Limb (tissue), 2 donors: ENCODE results near the gene ENTPD2.
"Not testable (repeated sequence)": the region's sequence is repeated elsewhere in the genome, so short reads cannot be mapped to it uniquely, and the experiment has no call there.

Experiments used
- DNase-seq, 2 donors: peaks; one replicate each; pipeline ENCODE4 v3.0.0-alpha.2; 2016; ENCODE audit errors: extremely low spot score in 2 of 2

Gene ENTPD2

DNA sequence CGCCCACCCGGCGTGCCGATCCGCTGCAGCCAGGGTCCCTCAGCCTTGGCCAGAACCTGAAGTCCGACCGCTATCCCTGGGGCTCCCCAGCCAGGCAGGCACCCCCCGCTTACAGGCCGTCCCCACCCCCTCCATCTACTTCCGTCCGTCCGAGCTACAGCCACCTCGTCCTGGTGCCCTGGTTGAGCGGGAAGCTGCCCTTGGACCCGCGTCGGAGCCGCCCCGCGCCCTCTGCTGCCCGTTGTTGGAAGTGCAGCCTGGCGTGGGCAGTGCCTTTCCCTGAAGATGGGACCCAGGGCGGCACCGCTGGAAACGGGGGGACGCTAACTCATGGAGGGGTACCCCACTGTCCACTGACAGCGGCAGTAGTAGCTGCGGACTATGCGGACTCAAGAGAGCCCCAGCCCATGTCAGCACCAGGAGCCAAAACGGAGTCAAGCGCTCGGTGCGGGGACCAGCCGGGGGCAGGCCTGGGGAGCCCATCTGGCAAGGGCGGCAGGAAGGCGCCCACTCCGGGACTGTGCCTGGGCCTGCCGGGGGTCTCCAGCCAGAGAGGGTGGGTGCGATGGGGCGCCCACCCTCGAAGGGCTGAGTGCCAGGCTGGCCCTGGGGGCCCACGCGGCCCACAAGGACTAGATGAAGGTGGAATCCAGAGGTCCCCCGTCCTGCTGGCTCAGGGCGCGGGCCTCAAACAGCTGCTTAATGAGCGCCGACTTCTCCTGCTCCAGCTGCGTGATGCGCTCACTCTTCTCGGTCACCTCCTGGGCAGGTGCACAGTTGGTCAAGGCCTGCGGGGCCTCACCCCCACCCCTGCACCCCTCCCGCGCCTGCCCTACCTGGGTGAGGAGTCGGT, 10.4 kb upstream of the ENTPD2 start:
- DNase-seq = peak in 1 of 2 donors; percentile 82

DNA sequence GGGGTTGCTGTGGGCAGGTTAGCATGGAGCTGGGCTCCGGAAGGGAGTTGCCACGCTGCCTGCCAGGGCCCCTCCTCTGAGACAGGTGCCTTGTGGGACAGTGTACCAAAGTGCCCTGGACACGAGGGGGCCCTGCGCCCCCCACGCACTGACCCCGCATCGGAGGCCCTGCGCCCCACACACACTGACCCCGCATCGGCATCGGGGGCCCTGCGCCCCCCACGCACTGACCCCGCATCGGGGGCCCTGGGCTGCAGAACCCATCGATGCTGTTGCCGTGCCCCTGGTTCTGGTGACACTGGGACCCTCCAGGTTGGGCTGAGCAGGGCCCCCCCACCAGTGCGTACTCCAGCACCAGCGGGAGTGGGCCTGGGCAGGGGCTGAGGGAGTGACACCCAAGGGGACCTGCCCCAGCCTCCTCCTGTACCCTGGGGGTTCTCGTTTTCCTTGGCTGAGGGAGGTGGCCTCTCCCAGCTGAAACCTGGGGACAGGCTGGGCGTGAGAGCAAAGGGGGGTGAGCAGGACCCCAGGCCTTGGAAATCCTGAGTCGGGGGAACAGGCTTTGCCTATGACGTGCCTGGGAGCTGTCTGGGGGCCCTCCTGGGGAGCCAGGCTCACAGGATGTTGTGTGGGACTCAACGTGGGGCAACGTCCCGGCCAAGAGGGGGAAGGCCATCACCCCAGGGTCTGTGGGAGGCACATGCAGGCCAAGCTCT, 9.6 kb upstream of the ENTPD2 start:
- no peak for DNase-seq

DNA sequence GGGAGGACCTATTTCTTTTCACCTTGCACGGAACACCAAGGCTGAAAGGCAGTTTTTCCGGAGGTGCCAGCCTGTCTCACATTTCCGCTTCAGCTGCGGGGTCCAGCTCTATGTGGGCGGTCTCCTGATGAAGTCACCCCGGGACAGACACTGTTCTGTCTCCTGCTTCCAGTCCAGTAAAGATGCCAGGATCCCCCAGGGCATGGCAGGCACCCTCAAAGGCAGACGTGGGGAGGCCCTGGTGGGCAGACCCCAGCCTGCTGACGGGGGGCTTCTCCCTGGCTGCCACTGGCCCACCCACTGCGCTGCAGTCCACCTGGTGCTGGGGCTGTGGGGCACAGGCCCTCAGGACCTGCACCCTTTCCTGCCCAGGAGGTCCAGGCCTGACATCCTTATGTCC, 8.9 kb upstream of the ENTPD2 start:
- not testable (repeated sequence) for DNase-seq

DNA sequence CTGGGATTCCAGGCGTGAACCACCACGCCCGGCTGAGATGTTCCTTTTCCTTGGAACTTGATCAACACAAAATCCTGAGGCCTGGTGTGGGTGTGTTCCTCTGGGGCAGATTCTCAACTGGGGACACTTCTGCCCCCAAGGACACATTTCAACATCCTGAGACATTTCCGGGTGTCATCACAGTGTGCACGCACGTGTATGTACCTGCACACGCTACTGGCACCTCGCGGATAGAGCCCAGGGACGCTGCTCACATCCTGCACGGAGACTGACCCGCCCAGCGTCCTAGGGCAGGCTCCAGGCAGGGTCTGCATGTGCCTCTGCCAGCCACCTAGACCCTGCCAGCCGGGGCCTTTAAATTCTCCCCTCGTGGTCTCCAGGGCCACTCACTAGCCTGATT, 8.5 kb upstream of the ENTPD2 start:
- no peak for DNase-seq

DNA sequence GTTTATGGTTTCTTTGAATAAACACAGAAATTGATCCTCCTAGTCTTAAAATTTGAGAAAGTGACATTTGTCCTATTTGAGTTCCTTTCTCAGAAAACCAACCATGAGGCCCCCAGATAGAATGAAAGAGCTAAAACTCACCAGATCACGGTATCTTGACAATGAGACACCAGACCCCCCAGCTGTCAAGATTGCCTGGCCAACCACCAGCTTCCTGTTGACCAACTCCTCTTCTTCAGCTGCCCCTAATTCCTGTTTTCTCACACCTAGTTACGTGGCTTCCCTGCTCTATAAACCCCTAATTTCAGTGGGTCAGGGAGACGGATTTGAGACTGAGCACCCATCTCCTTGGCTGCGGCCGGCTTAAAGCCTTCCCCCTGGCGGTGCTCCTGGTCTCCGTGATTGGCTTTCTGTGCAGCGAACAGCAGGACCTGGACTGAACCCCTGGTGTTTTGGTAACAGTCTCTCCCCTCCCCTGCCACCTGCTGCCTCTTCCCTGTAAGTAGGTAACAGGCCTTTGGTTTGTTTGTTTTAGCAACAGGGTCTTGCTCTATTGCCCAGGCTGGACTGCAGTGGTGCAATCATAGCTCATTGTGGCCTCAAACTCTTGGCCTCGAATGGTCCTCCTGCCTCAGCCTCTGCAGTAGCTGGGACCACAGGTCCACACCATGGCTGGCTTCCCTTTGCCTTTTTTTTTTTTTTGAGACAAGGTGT, 4.8 kb upstream of the ENTPD2 start:
- no peak for DNase-seq

DNA sequence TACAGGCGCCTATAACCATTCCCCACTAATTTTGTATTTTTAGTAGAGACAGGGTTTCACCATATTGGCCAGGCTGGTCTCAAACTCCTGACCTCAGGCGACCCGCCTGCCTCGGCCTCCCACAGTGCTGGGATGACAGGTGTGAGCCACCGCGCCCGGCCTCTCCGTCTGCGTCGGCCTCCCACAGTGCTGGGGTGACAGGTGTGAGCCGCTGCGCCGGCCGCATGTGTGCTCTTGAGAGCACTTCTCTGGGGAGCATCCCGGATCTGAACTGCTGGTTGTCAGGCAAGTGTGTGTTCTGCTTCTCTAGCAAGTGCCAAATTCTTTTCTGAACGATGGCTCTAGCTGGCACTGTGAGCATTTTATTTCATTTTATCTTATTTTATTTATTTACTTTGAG, 3.7 kb upstream of the ENTPD2 start:
- no peak for DNase-seq

DNA sequence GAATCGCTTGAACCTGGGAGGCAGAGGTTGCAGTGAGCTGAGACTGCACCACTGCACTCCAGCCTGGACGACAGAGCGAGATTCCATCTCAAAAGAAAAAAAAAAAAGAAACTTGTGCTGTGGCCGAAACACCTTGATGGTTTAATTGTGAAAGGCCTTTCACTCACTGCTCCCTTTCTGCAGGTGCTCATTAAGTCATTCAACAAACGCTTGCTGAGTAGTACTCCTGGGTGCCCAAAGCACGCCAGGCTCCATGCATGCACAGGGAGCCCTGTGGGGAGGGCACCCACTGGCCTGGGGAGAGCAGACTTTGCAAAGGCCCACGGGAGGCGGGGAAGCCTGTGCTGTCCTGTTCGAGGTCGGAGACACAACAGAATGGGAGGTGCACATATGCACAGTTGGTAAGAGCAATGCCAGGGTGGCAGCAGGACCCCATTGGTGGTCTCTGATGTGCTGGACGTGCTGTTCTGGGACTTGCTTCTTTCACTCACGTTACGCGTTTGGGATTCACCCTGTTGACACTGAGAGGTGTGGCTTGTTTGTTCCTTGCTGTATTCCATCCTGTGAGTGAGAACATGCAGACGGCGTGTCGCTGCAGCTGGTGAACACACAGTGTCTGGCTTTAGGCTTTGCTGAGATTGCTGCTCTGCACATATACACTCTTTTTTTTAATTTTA, 3.0 kb upstream of the ENTPD2 start:
- no peak for DNase-seq

DNA sequence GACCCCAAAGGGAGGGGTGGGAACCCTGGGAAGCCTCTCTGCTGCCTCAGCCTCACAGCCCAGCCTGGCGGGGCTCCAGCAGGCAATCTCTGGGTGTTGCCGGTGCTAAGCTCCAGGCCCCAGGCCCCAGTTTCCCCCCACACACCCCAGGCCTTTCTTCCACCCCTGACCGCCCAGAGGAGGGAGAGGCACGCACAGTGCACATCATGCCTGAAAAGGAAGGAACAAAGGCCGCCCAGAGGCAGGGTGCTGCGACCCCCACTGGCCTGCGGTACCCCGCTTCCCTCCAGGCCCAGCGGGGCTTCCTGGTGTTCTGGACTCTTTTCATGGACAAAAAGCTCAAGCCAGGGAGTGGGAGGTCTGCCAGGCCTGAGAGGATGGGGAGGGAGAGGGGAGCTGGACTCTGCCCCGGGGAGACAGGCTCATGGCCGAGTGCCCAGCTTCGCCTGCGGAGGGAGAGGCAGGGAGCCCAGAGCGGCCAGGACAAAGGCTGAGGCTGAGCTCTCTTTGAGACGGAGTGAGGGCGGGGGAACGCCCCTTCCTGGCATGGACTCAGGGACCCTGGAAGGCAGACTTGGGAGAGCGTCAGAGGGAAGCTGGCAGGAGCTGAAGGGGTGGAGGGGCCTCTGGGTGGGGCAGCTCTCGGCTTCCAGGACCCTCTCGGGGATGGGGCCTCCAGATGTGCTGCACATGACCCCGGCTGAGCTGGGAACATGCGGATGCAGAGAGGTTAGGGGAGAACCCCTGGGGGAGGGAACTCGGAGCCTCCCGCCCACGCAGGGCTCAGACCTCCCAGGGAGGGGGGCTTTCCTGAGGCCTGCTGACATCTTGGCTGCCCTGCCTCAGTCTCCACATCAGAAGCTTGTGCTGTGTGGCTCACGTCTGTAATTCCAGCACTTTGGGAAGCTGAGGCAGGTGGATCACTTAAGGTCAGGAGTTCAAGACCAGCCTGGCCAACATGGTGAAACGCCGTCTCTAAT, 1.8 kb upstream of the ENTPD2 start:
- DNase-seq = peak; percentile 83 to 87

DNA sequence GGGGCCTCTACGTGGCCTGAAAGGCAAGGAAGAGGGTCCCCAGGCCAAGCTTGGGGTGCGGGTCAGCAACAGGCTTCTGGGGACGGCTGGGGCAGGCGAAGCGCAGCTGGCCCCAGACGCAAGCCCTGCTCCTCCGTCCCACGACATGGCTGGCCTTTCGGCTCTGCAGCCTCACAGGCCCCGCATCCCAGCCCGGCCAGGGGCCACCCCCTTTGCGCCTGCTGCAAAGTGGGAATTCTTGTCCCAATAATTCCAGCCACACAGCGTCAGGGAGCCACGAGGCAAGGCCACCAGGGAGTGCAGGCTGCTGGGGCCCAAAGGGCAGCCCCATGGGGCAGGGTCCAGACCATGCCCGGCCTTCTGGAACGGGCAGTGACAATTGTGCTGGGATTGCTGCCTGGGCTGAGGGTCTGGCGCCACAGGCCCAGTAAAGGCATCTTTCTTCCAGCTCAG, 1.1 kb upstream of the ENTPD2 start:
- DNase-seq = no peak

DNA sequence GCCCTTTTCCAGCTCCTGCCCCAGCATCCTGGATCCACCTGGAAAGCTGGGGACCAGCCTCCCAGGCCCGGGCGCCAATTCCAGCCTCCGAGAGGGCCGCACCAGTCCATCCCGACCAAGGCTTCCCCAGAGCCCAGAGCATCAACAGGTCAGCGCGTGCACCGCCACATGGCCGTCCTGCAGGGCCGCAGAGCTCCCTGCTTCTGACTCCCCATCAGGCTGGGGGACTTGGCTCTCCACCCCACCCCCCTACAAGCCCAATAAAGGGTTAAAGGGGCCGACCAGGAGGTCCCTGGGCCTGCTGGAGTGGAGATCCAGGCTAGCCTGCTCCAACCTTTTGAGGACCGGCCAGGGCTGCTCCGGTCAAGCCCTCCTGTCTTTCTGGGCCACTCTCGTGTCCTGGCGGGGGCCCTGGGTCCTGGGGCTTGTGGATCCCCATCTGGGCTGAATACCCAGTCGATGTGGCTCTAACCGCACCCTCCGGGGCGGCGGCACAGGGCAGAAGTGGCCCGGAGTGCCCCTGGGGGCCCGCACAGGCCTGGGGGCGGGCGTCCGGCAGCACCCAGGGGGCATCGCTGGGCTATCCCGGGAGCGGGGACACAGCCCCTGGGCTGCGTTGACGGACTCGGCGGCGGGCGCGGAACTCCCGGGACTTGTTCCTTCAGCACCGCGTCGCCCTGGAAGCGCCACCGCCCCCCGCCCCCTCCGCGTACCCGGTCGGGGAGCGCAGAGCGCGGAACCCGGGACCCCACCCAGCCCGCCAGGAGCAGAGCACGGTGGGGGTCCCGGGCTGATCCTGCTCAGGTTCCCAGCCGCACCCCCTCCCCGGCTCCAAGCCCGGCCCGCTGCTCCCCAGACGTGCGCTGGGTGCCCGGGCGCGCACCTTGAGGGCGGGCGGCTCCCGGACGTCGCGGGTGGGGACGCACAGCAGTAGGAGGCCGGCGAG, 590 bp downstream of the ENTPD2 start:
- no peak for DNase-seq

DNA sequence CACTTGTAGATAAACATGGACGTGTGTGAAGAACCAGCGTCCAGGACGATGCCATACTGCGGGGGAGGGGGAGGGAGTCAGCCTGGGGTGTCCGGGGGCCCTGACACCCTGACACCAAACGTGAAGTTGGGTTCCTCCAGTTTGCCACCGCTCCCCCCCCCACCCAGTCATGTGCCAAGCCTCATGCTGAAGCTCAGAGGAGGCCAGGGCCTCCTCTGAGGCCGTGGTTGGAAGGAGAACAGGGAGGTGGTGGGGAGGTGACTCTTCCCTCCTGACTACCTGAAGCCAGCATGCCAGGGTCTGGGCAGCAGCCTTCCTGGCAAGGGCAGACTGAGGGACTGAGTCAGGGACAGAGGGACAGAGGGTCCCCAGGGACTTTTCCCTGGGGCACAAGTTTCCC, 1.6 kb downstream of the ENTPD2 start:
- DNase-seq = no peak

DNA sequence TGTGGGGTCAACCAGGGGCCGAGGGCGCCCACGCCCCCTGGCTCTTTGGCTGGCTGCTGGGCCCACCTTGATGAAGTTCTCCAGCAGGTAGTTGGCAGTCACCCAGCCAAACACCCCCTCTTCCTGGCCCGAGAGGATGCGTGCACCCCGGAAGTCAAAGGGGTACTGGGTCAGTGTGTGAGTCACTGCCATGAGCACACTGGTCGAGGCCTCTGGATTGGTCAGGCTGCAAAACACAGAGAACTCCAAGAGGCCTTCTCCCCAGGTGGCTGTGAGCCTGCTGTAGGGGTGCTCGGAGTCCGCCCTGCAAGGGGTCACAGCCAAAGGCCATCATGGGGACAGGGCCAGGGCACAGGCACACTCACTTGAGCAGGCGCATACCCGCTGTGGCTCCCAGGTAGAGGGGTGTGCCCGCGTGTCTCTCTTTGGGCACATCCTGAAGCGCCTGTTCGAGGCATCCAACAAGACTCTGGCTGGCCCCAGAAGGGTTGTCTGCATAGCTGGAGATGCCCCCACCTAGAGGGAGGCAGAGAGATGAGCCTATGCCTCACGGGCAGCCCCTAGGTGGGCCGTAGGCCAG, 2.6 kb downstream of the ENTPD2 start:
- no peak for DNase-seq

DNA sequence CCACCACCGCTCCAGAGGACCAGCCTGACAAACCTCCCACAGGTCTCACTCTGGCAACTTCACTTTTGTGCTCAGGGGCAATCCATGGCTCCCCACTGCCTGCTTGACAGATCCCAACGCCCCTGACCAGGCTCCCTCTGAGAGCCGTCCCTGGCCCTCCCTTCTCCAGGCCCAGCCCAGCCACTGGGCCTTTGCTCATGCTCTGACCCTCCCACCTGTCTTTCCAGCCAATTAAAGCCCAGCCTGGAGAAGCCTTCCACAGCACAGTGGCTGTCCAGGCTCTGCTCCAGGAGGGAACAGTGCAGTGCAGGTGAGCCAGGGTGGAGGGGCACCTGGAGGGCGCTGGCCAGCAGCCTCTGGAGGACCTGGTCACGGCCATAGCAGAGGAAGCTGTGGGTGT, 3.3 kb downstream of the ENTPD2 start:
- no peak for DNase-seq

DNA sequence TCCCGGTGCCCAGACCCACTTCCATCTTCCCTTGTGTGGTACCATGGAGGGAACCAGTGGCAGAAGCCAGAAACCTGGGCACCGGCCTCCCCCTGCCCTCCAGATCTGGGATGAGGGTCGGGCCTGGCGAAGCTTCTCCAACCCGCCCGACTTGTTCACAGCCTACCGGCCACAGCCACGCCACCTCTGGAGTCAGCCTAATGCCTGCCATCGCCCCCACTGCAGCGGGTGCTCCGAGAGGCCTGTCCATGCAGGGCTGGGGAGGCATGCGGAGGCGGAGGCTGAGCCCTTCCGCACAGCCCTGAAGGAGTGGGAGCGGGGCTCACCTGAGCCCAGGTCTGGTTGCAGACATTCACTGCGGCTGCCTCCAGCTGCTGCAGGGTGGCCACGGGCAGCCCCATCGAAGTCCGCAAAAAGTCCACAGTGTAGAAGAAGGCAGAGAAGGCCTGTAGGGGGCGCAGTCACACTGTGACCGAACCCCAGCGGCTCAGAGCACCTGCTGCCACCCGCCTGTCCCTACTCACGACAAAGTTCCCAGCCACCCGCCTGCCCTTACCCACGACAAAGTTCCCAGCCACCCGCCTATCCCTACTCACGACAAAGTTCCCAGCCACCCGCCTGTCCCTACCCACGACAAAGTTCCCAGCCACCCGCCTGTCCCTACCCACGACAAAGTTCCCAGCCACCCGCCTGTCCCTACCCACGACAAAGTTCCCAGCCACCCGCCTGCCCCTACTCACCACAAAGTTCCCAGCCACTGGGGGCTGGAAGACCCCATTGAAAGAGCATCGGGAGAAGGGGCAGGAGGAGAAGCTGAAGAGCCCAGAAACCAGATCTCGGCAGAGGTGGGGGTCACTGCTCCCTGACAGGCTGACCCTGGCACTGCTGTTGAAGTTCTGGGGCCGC, 4.1 kb downstream of the ENTPD2 start:
- DNase-seq = peak in 1 of 2 donors; percentile 79

DNA sequence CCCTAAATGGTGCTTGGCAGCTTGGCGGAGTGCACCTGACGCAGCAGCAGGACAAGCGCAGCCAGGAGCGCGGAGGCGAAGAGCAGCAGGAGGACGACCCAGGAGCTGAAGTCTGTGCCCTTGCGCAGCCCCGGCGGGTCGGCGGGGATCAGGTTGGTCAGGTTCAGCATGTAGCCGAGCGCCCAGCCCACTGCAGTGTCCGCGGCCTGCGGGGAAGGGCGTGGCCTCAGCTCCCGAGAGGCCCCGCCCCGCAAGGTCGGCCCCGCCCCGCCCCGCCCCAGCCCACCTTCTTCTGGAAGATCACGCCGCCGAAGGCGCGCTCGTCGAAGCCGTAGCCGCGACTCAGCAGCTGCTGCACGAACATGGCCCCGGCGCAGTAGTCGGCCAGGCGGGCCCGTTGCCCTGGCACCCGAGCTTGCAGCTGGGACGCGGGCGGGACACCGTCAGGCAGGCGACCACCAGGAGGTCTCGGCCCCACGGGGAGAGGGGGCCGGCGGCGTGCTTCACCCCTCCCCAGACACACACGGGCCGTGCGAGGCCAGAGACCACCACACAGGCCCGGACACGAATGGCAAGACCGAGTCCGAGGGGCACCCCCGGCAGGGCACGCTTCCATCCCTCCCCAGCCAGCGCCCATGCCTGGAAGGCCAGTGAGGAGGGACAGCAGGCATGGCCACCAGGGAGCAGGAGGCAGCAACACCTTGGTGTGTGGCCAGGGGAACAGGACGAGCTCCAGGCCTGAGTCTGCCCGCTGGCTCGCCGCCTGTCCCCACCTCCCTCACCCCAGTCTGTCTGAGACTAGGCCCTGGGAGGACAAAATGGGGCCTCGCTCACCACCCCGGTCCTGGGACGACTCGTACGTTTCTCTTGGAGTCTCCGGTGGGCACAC, 5.0 kb downstream of the ENTPD2 start:
- no peak for DNase-seq

DNA sequence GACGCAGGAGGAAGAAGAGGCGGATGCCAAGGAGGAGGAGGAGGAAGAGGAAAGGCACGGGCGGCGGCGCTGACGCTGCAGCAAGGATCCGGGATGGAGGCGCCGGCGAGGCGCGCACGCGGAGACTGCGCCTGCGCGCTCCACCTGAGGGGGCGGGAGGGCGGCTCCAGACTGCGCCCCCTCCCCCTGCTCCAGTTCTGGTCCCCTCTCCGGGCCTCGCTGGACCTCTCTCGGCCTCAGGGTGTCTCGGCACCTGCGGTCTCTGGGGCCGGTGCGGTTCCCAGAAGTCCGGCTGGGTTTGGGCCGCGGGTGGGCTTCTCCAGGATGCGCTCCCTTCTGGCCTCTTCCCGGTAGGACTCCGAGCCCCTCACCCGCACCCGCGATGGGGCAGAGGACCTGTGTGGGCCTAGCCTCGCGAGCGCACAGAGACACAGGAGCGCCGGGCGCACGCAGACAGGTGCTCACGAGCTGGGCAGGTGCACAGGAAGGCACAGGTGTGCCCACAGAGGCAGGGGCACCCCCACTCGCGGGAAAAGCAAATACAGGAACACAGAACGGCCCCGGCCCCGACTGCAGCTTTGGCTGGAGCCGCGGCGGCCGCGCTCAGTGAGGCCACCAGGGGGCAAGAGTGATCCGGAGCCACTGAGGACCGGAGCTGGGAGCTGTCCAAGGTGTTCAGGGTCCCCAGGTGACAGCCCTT, 7.6 kb downstream of the ENTPD2 start, which contains the start of gene NPDC1:
TSS of gene NPDC1 (minus strand) at position 90 of the 700 bp plus-strand sequence. CDS start 188 bp downstream, outside the sequence.
- DNase-seq = peak; percentile 64 to 90
